Transverse colon (tissue), 3 donors: Measurements from ENCODE around the gene HARBI1.

ENCODE experiments used
- CTCF ChIP-seq, 5 experiments: fragments of 200-600 bp in 3 of 5; fragments of 450-650 bp in 2 of 5; sonication (generic) in 3 of 5; IDR thresholded peaks; 1 replicate in 2 of 5; 2 replicates in 3 of 5; pipeline ENCODE4 v1.5.1; 2016 to 2017; ENCODE audit warnings: antibody characterized with exemption in 5 of 5, inconsistent platforms in 3 of 5, mild to moderate bottlenecking in 2 of 5, moderate library complexity in 1 of 5
- EP300 ChIP-seq: sonication (generic); formaldehyde crosslinking; IDR thresholded peaks from one replicate; pipeline ENCODE4 v1.6.1; 2017; ENCODE audit warnings: antibody characterized with exemption, low read depth

- TF ChIP-seq EP300, result no peak
- TF ChIP-seq CTCF (IDR thresholded peaks at IDR 0.05), result no peak
These were observed 45.3 kb upstream of the HARBI1 start for GRCh38 chr11:46662366-46662765.
